HepG2 (cell line): ENCODE data around the gene SMPD3.

Source experiments
- SIN3B ChIP-seq: fragments of 150-350 bp; IDR thresholded peaks from 2 replicates; pipeline ENCODE4 v1.6.1; 2014; ENCODE audit warnings: low read length
- SRF ChIP-seq: IDR thresholded peaks from 2 replicates; pipeline ENCODE4 v1.6.1; 2011; ENCODE audit warnings: mild to moderate bottlenecking, low read depth, low read length, moderate library complexity
- ZBTB4 ChIP-seq: sonication (generic); formaldehyde crosslinking; IDR thresholded peaks from 2 replicates; pipeline ENCODE4 v1.4.0; 2020; ENCODE audit warnings: missing genetic modification reagents, mild to moderate bottlenecking, borderline replicate concordance

- TF ChIP-seq ZBTB4 = no peak
- no peak for TF ChIP-seq SIN3B
- no peak for TF ChIP-seq SRF
Observed at GRCh38 chr16:68463904-68464303, 15.6 kb upstream of the SMPD3 start.
